ENCODE data around the gene ACSS1.

ACSS1 gene

GRCh38 chr20:25058051-25058846 is at the start of gene ACSS1:
TSS of gene ACSS1 (minus strand) at chr20:25058139. CDS start at chr20:25058102, 37 bp downstream.
- peak; percentile 27 to 53 (median 44) for DNase-seq (ENCODE audit: low read depth in 3 of 3, low spot score in 1 of 3)

DNA sequence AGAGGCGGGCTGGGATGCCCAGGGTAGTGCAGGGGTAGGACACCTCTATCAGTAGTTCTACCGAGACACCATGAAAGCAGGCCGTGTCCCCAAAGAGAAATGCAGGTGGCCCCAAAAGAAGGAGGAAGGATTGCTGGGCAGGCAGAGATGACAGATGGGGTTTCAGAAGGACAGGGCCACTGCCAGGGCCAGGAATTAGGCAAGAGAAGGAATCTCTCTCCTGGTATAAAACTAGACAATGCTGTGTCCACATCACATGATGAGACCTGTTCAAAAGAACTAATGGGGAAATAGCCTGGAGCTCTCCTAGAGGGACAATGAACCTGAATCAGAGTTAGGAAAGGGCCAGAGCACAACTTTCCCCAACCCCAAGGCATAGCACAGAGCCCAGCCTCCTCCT is 45.6 kb upstream of the ACSS1 start:
- DNase-seq (ENCODE audit: low read depth in 3 of 3, low spot score in 1 of 3): no peak

GRCh38 chr20:25100914-25101313 is 43.0 kb upstream of the ACSS1 start:
- DNase-seq (ENCODE audit: low read depth in 3 of 3, low spot score in 1 of 3): no peak

- no peak for DNase-seq (ENCODE audit: low read depth in 3 of 3, low spot score in 1 of 3)
Measured at GRCh38 chr20:25099601-25100140, 41.7 kb upstream of the ACSS1 start.

GRCh38 chr20:25097498-25097897 is 39.6 kb upstream of the ACSS1 start:
- DNase-seq (ENCODE audit: low read depth in 3 of 3, low spot score in 1 of 3): no peak

- peak in 2 of 3 donors; percentile 27 to 57 for DNase-seq (ENCODE audit: low read depth in 3 of 3, low spot score in 1 of 3)
Measured at GRCh38 chr20:25090492-25091429, 32.8 kb upstream of the ACSS1 start.

GRCh38 chr20:25089662-25090061 is 31.7 kb upstream of the ACSS1 start:
- no peak for DNase-seq (ENCODE audit: low read depth in 3 of 3, low spot score in 1 of 3)

GRCh38 chr20:25089096-25089495 is 31.2 kb upstream of the ACSS1 start:
- no peak for DNase-seq (ENCODE audit: low read depth in 3 of 3, low spot score in 1 of 3)

DNA sequence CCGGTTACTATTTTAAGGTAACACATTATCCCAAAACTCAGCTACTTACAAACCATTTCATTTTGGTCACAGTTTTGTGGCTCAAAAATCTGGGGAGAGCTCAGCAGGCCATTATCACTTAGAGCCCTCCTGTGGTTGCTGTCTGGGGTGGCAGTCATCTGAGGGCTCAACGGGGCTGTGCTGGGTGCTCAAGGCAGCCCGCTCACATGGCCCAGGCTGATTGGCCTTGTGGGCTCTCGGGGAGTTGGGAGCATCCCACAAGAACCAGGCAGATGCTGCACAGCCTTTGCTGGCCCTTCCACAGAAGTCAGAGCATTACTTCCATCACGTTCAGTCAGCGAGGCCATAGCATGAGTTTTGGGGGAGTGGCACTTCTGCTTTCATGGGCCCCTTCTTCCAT is 30.3 kb upstream of the ACSS1 start:
- DNase-seq (ENCODE audit: low read depth in 3 of 3, low spot score in 1 of 3): no peak

- no peak for DNase-seq (ENCODE audit: low read depth in 3 of 3, low spot score in 1 of 3)
Measured at GRCh38 chr20:25087186-25087929, 29.4 kb upstream of the ACSS1 start.

- no peak for DNase-seq (ENCODE audit: low read depth in 3 of 3, low spot score in 1 of 3)
Measured at GRCh38 chr20:25085756-25086495, 28.0 kb upstream of the ACSS1 start.

DNA sequence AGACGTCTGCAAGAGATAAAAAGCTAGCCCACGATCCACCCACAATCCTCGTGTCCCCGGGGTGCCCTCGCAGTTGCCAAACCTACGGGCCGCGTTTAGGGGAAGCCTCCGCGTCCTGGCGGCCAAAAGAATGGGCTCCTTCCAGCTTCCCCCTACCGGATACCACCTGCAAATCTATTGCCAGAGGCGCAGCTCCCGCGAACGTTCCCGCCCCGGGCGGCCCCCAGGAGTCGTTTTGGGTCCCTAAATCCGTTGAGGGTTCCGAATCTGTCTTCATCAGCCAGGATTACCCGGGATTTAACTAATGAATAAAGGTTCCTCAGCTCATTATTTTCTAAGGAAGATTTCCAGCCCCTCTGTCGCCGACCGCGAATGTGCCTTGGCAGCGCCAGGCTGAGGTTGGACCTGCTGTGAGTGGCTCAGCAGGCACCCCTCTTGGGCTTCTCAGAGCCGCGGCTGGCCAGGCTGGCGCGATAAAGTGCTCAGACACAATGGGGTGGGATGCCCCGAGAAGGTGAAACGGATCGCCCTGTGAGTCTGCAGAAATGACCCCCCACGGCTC is 26.8 kb upstream of the ACSS1 start:
- no peak for DNase-seq (ENCODE audit: low read depth in 3 of 3, low spot score in 1 of 3)

DNA sequence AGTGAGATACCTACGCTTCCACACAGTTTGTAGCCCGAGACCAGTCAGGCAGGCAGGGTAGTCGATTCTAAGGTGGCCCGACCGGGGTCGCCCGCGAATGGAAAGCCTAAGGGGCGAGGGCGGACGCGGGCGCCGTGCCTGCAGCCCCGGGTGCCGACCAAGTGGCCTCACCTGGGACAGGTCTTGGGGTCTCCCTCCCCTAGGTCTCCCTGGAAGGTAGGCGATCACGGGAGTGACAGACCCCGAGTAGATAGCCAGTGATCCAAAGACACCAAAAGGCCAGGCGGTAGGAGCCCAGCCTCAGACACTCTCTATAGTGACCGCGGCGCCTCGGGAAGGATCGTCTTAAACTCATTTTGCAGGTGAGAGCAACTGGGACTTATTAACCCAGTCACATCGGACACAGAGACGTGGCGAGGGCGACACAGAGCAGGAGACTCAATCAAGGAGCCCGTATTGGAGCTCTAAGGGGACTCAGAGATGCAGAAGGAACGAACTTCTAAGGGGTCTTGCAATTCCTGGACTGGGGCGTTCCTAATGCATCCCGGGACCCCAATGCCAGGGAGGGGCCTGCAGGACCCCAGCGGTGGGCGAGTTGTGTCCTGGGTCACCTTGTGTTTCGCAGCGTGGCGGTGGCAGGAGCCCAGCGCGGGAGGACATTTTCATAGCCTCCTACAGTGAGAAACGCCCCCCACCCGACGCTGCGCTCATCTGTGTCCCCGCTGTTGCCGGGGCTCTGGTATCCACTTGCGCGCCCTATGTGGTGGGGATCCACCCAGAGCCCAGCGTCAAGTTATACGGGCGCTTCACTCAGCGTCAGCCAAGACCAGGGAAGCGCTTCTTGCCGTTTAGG is 26.1 kb upstream of the ACSS1 start:
- no peak for DNase-seq (ENCODE audit: low read depth in 3 of 3, low spot score in 1 of 3)

DNA sequence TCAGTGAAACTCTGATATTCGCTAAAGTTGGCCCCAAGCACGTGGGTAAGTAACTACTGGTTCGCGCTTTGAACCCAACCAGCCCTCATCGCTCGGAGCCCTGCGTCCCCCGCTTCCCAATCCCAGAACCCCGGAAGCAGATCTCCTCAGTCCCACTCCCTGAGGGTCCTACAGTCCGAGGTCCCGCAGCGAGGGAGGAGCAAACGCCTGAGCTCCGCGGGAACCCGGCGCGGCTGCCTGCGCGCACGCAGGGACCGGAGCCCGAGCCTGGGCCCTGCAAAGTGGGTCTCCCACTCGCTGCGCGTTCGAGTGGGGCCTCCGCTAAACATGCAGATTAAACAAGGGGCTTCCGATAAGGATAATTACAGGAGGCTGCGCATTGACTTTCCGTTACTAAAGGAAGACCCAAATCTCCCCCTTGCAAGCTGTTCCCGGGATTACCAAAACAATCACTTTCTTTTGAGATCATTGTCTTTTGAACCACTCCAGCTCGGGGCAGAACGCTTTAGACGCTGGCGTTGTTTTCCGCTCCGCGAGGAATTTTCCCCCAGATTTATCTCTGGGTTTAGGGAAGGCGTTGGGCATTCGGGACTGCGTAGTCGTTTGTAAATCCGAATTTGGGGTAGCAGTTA is 25.3 kb upstream of the ACSS1 start:
- no peak for DNase-seq (ENCODE audit: low read depth in 3 of 3, low spot score in 1 of 3)

GRCh38 chr20:25082498-25082873 is 24.5 kb upstream of the ACSS1 start:
- DNase-seq (ENCODE audit: low read depth in 3 of 3, low spot score in 1 of 3): no peak

GRCh38 chr20:25081730-25082497 is 24.0 kb upstream of the ACSS1 start, which contains the start of gene VSX1:
TSS of gene VSX1 (minus strand) at chr20:25082141. CDS start at chr20:25082096, 45 bp downstream.
- DNase-seq (ENCODE audit: low read depth in 3 of 3, low spot score in 1 of 3): no peak

GRCh38 chr20:25081065-25081729 is 23.3 kb upstream of the ACSS1 start:
- DNase-seq (ENCODE audit: low read depth in 3 of 3, low spot score in 1 of 3): peak in 1 of 3 donors; percentile 27

Data from stimulated activated CD4-positive, alpha-beta T cell treated with anti-CD3 and anti-CD28 coated beads, TNF-alpha, amount 100 ng/mL, for 1 hour (primary cell).